OCI-LY7 (cell line): ENCODE data around the gene COX17. TPM values are rescaled to one million over a fixed set of nuclear protein-coding genes. Genes with fewer than 3 reads are reported as not detected.

Experiments used
- BruUV-seq: library from RNA; stranded (reverse); fragments of 400-500 nt; replicated peaks from 2 replicates; lab custom pipeline; 2021; lab: Mats Ljungman, UMichigan
- CTCF ChIA-PET: fragments of 300-600 bp; sonication (Branson Sonifier 250); formaldehyde crosslinking; loops from one replicate; lab custom pipeline; 2022; ENCODE audit warnings: antibody characterized with exemption; ENCODE audit not compliant: unreplicated experiment; lab: Charles Lee
- POLR2A ChIA-PET: fragments of 300-600 bp; sonication (Branson Sonifier 250); formaldehyde crosslinking; loops from one replicate; lab custom pipeline; 2022; ENCODE audit warnings: antibody characterized with exemption; lab: Charles Lee
- DNase-seq: peaks from one replicate; pipeline ENCODE4 v3.0.0-alpha.2; 2015; ENCODE audit warnings: low spot score
- H2AFZ ChIP-seq: fragments of 200-600 bp; sonication (generic), shearing (Covaris generic); 2 replicates; pipeline ENCODE4 v1.6.1; 2014; ENCODE audit warnings: mild to moderate bottlenecking, antibody characterized with exemption, low read length, moderate library complexity
- H3K27ac ChIP-seq: fragments of 200-600 bp; sonication (generic); 2 replicates; pipeline ENCODE4 v1.5.1; 2014; ENCODE audit warnings: mixed run types, low read depth, mild to moderate bottlenecking, moderate library complexity, low read length, inconsistent platforms; ENCODE audit not compliant: poor library complexity, severe bottlenecking
- H3K36me3 ChIP-seq: fragments of 200-600 bp; sonication (generic); 2 replicates; pipeline ENCODE4 v1.6.1; 2014; ENCODE audit warnings: mild to moderate bottlenecking, antibody characterized with exemption, low read length, moderate library complexity, mixed read lengths; ENCODE audit not compliant: insufficient read depth
- H3K4me1 ChIP-seq: fragments of 200-600 bp; sonication (generic); 2 replicates; pipeline ENCODE4 v1.5.1; 2014; ENCODE audit warnings: mild to moderate bottlenecking, low read length; ENCODE audit not compliant: insufficient read depth, poor library complexity, severe bottlenecking
- H3K4me2 ChIP-seq: fragments of 200-600 bp; sonication (generic); 2 replicates; pipeline ENCODE4 v1.6.1; 2014; ENCODE audit warnings: mild to moderate bottlenecking, low read length
- H3K4me3 ChIP-seq: fragments of 200-600 bp; sonication (generic); 2 replicates; pipeline ENCODE4 v1.5.1; 2014; ENCODE audit warnings: mild to moderate bottlenecking, low read depth, low read length; ENCODE audit not compliant: poor library complexity, severe bottlenecking
- H3K79me2 ChIP-seq: fragments of 200-600 bp; sonication (generic); 2 replicates; pipeline ENCODE4 v1.6.1; 2016; ENCODE audit warnings: low read depth, mild to moderate bottlenecking, low read length, moderate library complexity, mixed read lengths; ENCODE audit not compliant: insufficient read depth
- H3K9me2 ChIP-seq: fragments of 200-600 bp; sonication (generic); 2 replicates; pipeline ENCODE4 v1.6.1; 2016; ENCODE audit warnings: mild to moderate bottlenecking, low read length, mixed read lengths; ENCODE audit not compliant: insufficient read depth
- H3K9me3 ChIP-seq: fragments of 200-600 bp; sonication (generic); 2 replicates; pipeline ENCODE4 v1.6.1; 2014; ENCODE audit warnings: mild to moderate bottlenecking, mixed run types, low read length, mixed read lengths
- H4K20me1 ChIP-seq: fragments of 200-600 bp; sonication (generic); 2 replicates; pipeline ENCODE4 v1.6.1; 2014; ENCODE audit warnings: mild to moderate bottlenecking, antibody characterized with exemption, low read length, moderate library complexity, mixed read lengths; ENCODE audit not compliant: insufficient read depth
- CTCF ChIP-seq: fragments of 200-600 bp; sonication (generic); conservative IDR thresholded peaks from 2 replicates; pipeline ENCODE4 v1.5.1; 2014; ENCODE audit warnings: mild to moderate bottlenecking, antibody characterized with exemption, low read length, moderate library complexity, mixed read lengths
- EZH2phosphoT487 ChIP-seq: fragments of 200-600 bp; sonication (generic); IDR thresholded peaks from 2 replicates; pipeline ENCODE4 v1.6.1; 2018; ENCODE audit warnings: low read depth, borderline replicate concordance, mild to moderate bottlenecking, mixed run types, antibody characterized with exemption, low read length, moderate library complexity, mixed read lengths
- intact Hi-C: fragments of 100-400 bp; cut with micrococcal nuclease; formaldehyde crosslinking; loops from one replicate; pipeline ENCODE4 v1.10.0; 2022; ENCODE audit not compliant: unreplicated experiment
- total RNA-seq, 2 experiments: library from RNA; depleted of rRNA in 1 of 2; stranded (reverse); fragments of >200 nt in 1 of 2; shearing (Covaris generic) in 1 of 2; gene quantifications; 2 replicates each; pipeline ENCODE4 v1.2.3, GENCODE V29; 2014 to 2022

COX17 gene
- total RNA-seq, 2 experiments from 2014 or later = 77.3 to 80.0 TPM

GRCh38 chr3:119630880-119631329 lies 46.3 kb downstream of the COX17 start:
- Histone ChIP-seq H3K9me2 (no peaks in the 10 kb centered on the region), H3K79me2 (no peaks in the 10 kb centered on the region), H4K20me1 (no peaks in the 10 kb centered on the region), H3K9me3 (no peaks in the 10 kb centered on the region), H3K36me3 (no peaks in the 10 kb centered on the region), H3K27ac (no peak overlapping the region), H2AFZ (no peak overlapping the region), H3K4me1 (no peaks in the 10 kb centered on the region), H3K4me3 (no peak overlapping the region), H3K4me2 (no peak overlapping the region)
- DNase-seq = no peak
- intact Hi-C loops = no loop called here
- no TSS peak for BruUV-seq
- TF ChIP-seq CTCF (no peak), EZH2phosphoT487 (no peak)
- CTCF ChIA-PET = no interaction called here
- POLR2A ChIA-PET = interaction anchor here (0.6 to 0.7 kb wide), 2 partner anchors 11 to 748 kb away, joined by 3 read pairs; no protein-coding TSS in a partner anchor

- no peaks in the 10 kb centered on the region for H3K79me2 ChIP-seq
- H3K9me3 ChIP-seq = no peaks in the 10 kb centered on the region
- intact Hi-C loops = no loop called here
- no TSS peak for BruUV-seq
- ChIA-PET POLR2A (interaction anchor here (0.7 kb wide), 1 partner anchor 12 kb away, joined by 3 read pairs; no protein-coding TSS in a partner anchor), CTCF (no interaction called here)
- no peak overlapping the region for H3K27ac ChIP-seq
- no peaks in the 10 kb centered on the region for H3K9me2 ChIP-seq
- H3K36me3 ChIP-seq = no peaks in the 10 kb centered on the region
- no peak overlapping the region for H3K4me3 ChIP-seq
- no peaks in the 10 kb centered on the region for H3K4me1 ChIP-seq
- H2AFZ ChIP-seq = no peak overlapping the region
- no peak for DNase-seq
- TF ChIP-seq CTCF (no peak), EZH2phosphoT487 (no peak)
- no peak overlapping the region for H3K4me2 ChIP-seq
- H4K20me1 ChIP-seq = no peaks in the 10 kb centered on the region
Measured at GRCh38 chr3:119630128-119630879, 46.9 kb downstream of the COX17 start.

- Histone ChIP-seq H3K36me3 (no peaks in the 10 kb centered on the region), H3K9me3 (no peaks in the 10 kb centered on the region), H3K4me2 (no peak overlapping the region), H4K20me1 (no peaks in the 10 kb centered on the region), H3K4me1 (no peaks in the 10 kb centered on the region), H3K9me2 (no peaks in the 10 kb centered on the region), H3K79me2 (no peaks in the 10 kb centered on the region), H3K4me3 (no peak overlapping the region), H2AFZ (no peak overlapping the region), H3K27ac (no peak overlapping the region)
- CTCF ChIA-PET = no interaction called here
- BruUV-seq = no TSS peak
- POLR2A ChIA-PET = interaction anchor here (0.6 kb wide), 1 partner anchor 1906 kb away, joined by 3 read pairs; no protein-coding TSS in a partner anchor
- DNase-seq = no peak
- intact Hi-C loops = no loop called here
- TF ChIP-seq EZH2phosphoT487 = no peak
- TF ChIP-seq CTCF = no peak
Measured at GRCh38 chr3:119628816-119629445, 48.3 kb downstream of the COX17 start.
